HG02840 (cell line): ENCODE measurements around the gene GNB5.
"Not testable (repeated sequence)": the region's sequence is repeated elsewhere in the genome, so short reads cannot be mapped to it uniquely, and the experiment has no call there.

Experiments used
- ATAC-seq: cut with Tn5 transposase; IDR thresholded peaks from one replicate; pipeline ENCODE4 v1.9.1; 2021; ENCODE audit warnings: mild to moderate bottlenecking, moderate library complexity, moderate number of reproducible peaks; ENCODE audit not compliant: unreplicated experiment, low FRiP score

GNB5 gene

DNA sequence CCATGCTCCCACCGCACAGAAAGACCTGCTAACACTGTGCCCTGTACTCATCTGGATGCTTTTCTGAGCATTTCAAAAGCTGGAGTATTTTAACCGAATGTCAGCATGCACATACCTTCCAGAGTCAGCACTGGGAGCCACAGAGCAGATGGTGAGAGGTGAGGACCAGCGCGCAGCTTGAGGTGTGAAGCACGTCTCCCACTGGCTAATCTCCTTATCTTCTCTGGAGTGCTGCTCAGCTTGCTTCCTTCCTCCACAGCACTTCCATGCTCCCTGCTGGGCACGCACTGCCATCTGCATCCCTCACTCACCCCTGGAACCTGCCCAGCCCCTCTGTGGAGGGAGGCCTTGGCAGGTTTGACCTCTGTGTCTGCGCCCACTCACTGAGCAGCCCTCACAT lies at the start of gene GNB5:
TSS of gene GNB5 (minus strand) at position 186 of the 400 bp plus-strand sequence. CDS start 6,716 bp downstream, outside the sequence.
- ATAC-seq = no peak

DNA sequence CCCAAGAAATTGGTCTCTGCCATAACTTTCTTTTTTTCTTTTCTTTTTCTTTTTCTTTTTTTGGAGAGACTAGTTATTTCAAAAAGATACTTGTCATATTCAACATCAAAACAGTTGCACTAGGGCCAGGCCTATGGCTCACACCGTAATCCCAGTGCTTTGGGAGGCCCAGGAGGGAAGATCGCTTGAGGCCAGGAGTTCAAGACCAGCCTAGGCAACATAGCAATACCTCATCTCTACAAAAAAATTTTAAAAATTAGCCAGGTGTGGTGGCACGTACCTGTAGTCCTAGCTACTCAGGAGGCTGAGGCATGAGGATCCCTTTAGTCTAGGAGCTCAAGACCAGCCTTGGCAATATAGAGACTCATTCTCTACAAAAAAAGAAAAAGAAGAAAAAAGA lies 49.0 kb upstream of the GNB5 start:
- no peak for ATAC-seq

- ATAC-seq = not testable (repeated sequence)
These were observed 47.9 kb upstream of the GNB5 start for GRCh38 chr15:52238989-52239525.

DNA sequence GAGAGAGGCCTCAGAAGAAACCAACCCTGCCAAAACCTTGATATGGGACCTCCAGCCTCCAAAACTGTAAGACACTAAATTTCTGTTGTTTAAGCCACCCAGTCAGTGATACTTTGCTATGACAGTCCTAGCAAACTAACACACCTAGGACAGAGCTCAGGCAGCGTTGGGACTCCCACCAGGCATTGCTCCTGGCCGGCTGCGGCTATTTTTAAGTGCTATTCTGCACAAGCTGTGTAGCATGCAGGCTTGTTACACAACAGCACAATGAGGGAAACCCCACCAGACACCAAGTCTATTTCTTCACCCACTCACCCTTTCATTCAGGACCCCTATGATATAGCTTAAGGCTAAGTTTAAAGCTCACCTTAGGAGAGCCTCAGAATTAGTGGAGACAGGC lies 47.0 kb upstream of the GNB5 start:
- ATAC-seq = no peak

DNA sequence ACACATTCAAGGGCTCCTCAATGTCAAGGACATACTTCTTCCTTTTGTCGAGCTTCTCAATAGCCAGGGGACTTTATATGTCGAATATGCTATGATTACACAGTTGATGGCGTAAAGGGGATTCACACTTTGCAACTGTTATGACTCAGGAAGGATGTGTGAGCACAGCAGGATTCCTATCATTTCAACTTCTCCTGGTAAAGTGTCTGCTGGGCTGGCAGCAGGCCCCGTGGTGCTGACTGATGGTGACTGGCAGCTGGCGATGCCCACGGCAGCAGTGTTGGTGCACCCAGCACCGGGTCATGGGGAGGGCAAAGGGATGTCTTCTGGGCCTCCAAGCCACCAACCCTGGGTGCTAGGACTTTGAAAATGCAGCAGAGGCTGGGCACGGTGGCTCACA lies 44.8 kb upstream of the GNB5 start:
- ATAC-seq = no peak

GRCh38 chr15:52234596-52235541 lies 43.7 kb upstream of the GNB5 start:
- ATAC-seq = no peak

DNA sequence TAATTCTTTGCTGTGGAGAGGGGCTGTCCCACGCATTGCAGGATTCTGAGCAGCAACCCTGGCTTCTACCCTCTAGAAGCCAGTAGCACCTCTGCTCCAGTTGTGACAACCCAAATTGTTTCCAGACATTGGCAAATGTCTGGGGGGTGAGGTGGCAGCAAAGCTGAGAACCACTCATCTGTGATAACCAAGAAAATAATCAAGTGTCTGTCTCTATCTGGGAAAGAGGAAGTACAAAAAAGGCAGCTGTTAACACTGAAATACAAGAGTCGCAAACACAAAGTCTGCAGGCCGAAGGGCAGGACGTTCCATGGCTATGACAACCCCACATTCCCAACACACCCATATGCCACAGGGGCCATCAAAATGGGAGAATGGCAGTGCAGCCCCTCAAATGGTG lies 42.2 kb upstream of the GNB5 start:
- ATAC-seq = no peak

GRCh38 chr15:52232327-52232726 lies 41.1 kb upstream of the GNB5 start:
- ATAC-seq = peak; percentile 53

GRCh38 chr15:52230073-52230472 lies 38.9 kb upstream of the GNB5 start:
- ATAC-seq = no peak

GRCh38 chr15:52228921-52229320 lies 37.7 kb upstream of the GNB5 start:
- no peak for ATAC-seq

DNA sequence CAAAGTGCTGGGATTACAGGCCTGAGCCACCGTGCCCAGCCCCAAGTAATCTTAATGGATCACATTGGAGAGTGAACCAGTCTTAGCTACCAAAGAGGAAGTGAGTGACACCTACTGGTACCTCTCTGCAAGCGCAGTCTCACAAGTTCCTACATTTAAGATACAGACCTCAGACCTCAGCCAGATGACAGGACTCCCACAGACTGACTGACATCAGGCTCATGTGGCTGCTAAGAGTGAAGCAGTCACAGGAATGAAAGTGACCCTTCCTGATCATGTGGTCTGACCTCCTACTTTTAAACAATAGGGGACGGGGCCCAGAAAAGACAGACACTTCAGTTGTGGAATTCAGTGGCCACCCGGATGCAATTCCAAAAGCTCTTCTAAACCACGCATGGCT lies 36.3 kb upstream of the GNB5 start:
- peak; percentile 82 for ATAC-seq

DNA sequence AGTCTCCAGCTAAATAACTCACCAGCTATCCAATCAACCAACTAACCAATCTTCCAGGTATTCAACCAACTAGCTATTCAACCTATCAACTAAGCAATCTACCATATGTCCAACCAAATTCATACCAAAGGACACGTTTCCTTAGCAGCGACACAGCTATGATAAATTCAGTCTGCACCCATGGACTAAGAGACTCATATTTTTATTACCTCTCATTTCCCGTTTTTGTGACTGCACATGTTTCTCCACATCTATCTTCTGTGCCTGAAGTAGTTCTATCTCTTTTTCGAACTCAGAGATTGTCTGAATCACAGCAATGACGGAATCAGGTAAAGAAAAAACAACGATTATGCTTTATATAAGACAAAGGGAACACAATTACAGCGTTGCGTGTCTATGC lies 34.0 kb upstream of the GNB5 start:
- ATAC-seq = no peak

GRCh38 chr15:52224211-52224610 lies 33.0 kb upstream of the GNB5 start:
- ATAC-seq = no peak

DNA sequence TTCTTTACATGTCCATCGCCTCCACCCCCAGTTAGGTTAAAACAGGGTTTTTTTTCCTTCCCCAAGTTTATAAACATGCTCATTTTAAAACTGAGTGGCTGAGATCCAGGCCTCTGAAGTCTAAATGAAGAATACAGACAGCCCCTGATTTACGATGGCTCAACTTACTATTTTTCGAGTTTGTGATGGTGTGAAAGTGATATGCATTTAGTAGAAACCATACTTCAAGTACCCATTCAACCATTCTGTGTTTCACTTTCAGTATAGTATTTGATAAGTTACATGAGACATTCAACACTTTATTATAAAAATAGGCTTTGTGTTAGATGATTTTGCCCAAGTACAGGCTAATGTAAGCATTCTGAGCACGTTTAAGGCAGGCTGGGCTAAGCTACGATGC lies 30.5 kb upstream of the GNB5 start:
- ATAC-seq = no peak

DNA sequence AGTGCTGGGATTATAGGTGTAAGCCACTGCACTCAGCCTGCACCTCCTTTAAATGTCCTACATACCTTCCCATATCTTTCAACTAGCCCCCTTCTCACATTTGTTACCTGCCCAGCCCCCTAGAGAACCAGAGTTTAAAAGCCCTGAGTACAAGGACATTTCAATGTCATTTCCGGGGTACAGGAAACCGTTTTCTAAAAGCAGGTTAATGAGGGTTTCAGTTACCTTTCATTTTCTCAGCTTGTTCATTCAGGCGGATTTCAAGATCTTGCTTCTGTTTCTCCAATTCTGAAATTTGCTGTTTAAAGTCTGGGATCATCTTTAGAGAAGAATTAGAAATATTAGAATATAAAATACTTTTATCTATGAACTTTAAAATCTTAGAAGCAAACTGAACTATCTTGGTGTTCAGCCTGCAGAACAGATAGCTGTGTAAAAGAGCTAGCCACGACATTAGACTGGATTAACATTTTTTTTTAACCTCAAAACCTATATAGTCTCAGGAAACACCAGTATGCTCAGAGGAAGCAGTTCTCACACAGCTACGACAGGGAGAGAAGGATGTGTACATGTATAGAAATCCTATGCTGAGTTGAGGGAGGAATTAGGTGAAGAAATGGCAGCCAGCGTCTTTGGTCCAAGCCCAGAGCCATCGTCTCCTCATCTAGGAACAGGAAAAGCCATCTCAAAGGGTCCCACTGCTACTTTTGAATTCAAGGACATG lies 29.9 kb upstream of the GNB5 start:
- no peak for ATAC-seq

DNA sequence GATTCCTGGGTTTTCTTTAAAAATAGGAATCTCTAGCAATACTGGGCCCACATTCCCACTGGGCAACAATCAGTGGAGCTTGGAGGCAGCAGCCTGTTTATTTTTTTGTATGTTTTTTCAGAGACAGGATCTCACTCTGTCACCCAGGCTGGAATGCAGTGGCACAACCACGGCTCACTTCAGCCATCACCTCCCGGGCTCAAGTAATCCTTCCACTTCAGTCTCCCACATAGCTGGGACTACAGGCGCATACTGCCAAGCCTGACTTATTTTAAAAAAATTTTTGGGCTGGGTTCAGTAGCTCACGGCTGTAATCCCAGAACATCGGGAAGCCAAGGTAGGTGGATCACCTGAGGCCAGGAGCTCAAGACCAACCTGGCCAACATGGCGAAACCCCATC lies 29.1 kb upstream of the GNB5 start:
- no peak for ATAC-seq

- ATAC-seq = no peak
These were observed 27.6 kb upstream of the GNB5 start for GRCh38 chr15:52218816-52219215.

- ATAC-seq = no peak
These were observed 27.2 kb upstream of the GNB5 start for GRCh38 chr15:52218371-52218770.

DNA sequence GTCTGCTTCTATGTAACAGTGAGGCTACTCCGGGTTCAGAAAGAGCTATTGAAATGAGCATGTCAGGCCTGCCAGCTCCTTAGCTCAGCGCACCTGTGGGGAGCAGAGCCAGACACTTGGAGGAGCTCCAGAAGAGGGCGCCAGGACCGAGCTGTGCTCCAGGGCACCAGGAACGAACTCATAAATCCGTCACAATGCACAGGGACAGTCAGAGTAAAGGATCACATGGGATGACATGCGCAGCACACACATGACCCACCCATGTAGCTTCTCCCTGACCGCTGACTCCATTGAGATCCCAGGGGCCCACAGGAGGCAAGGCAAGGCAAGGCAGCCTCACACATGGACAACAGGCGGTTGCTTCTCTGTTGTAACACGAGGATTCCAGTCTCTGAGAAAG lies 26.0 kb upstream of the GNB5 start:
- no peak for ATAC-seq

DNA sequence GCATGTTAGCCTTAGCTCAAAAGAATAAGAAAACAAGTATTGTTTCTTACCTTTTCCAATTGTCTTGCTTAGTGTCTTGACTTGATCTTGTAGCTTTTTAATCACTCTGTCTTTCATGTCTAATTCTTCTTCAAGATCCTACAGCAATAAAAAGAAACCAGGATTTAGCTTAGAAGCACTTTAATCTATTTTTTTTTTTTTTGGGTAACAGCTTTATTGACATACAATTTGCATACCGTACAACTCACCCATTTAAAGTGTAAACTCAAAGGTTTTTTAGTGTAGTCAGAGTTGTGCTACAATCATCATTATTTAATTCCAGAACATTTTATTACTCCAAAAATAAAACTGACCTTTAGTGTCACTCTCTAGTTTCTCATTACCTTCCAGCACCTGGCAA lies 23.4 kb upstream of the GNB5 start:
- ATAC-seq = no peak

- no peak for ATAC-seq
These were observed 22.0 kb upstream of the GNB5 start for GRCh38 chr15:52213206-52213605.
